ENCODE data around the gene HES3.

HES3 gene

GRCh38 chr1:6248161-6248776 is 4.3 kb downstream of the HES3 start:
- no peak overlapping the region for H3K9ac ChIP-seq (ENCODE audit: low read depth, low read length)
- no peaks in the 10 kb centered on the region for H3K9me3 ChIP-seq (ENCODE audit: insufficient read depth, low read depth, low read length)
- H3K4me3 ChIP-seq (ENCODE audit: low read length): peak overlapping the region; percentile 46; the same call in 1 of the 2 replicates
- H3K27me3 ChIP-seq (ENCODE audit: insufficient read depth, low read length): peaks cover 78% of the 10 kb centered on the region
- WGBS: 88% methylated on average over 14 of the region's 14 CpGs
- H3K4me1 ChIP-seq (ENCODE audit: insufficient read depth, low read length): peaks cover 6% of the 10 kb centered on the region; the same call in 1 of the 2 replicates
- H3K27ac ChIP-seq (ENCODE audit: low read depth, low read length): no peak overlapping the region
- H3K36me3 ChIP-seq (ENCODE audit: insufficient read depth, low read length): no peaks in the 10 kb centered on the region

- Histone ChIP-seq H3K9ac (ENCODE audit: low read depth, low read length) (no peak overlapping the region; the same call in 1 of the 2 replicates), H3K27ac (ENCODE audit: low read depth, low read length) (no peak overlapping the region), H3K36me3 (ENCODE audit: insufficient read depth, low read length) (no peaks in the 10 kb centered on the region), H3K4me3 (ENCODE audit: low read length) (peak overlapping the region; percentile 46), H3K4me1 (ENCODE audit: insufficient read depth, low read length) (peaks cover 3% of the 10 kb centered on the region; the same call in 1 of the 2 replicates), H3K27me3 (ENCODE audit: insufficient read depth, low read length) (peaks cover 69% of the 10 kb centered on the region), H3K9me3 (ENCODE audit: insufficient read depth, low read depth, low read length) (no peaks in the 10 kb centered on the region)
- 6% methylated on average over 96 of the region's 96 CpGs for WGBS
Observed at GRCh38 chr1:6248932-6249738, 5.2 kb downstream of the HES3 start.

- Histone ChIP-seq H3K27me3 (ENCODE audit: insufficient read depth, low read length) (peaks cover 63% of the 10 kb centered on the region), H3K9me3 (ENCODE audit: insufficient read depth, low read depth, low read length) (no peaks in the 10 kb centered on the region), H3K9ac (ENCODE audit: low read depth, low read length) (no peak overlapping the region; the same call in 1 of the 2 replicates), H3K4me1 (ENCODE audit: insufficient read depth, low read length) (peaks cover 3% of the 10 kb centered on the region; the same call in 1 of the 2 replicates), H3K27ac (ENCODE audit: low read depth, low read length) (no peak overlapping the region), H3K4me3 (ENCODE audit: low read length) (peak overlapping the region; percentile 38; the same call in 1 of the 2 replicates), H3K36me3 (ENCODE audit: insufficient read depth, low read length) (no peaks in the 10 kb centered on the region)
- WGBS: 21% methylated on average over 71 of the region's 71 CpGs
Observed at GRCh38 chr1:6249739-6250689, 6.0 kb downstream of the HES3 start.

- Histone ChIP-seq H3K4me3 (ENCODE audit: low read length) (no peak overlapping the region), H3K27ac (ENCODE audit: low read depth, low read length) (no peak overlapping the region), H3K9me3 (ENCODE audit: insufficient read depth, low read depth, low read length) (no peaks in the 10 kb centered on the region), H3K36me3 (ENCODE audit: insufficient read depth, low read length) (no peaks in the 10 kb centered on the region), H3K9ac (ENCODE audit: low read depth, low read length) (no peak overlapping the region), H3K27me3 (ENCODE audit: insufficient read depth, low read length) (peaks cover 57% of the 10 kb centered on the region), H3K4me1 (ENCODE audit: insufficient read depth, low read length) (peaks cover 3% of the 10 kb centered on the region; the same call in 1 of the 2 replicates)
- WGBS: 93% methylated on average over 19 of the region's 19 CpGs
Observed at GRCh38 chr1:6251233-6251632, 7.3 kb downstream of the HES3 start.

- H3K4me1 ChIP-seq (ENCODE audit: insufficient read depth, low read length): peaks cover 2% of the 10 kb centered on the region; the same call in 1 of the 2 replicates
- no peaks in the 10 kb centered on the region for H3K9me3 ChIP-seq (ENCODE audit: insufficient read depth, low read depth, low read length)
- H3K27me3 ChIP-seq (ENCODE audit: insufficient read depth, low read length): peaks cover 52% of the 10 kb centered on the region
- WGBS: 83% methylated on average over 15 of the region's 15 CpGs
- H3K9ac ChIP-seq (ENCODE audit: low read depth, low read length): no peak overlapping the region
- no peak overlapping the region for H3K4me3 ChIP-seq (ENCODE audit: low read length)
- H3K27ac ChIP-seq (ENCODE audit: low read depth, low read length): no peak overlapping the region
- no peaks in the 10 kb centered on the region for H3K36me3 ChIP-seq (ENCODE audit: insufficient read depth, low read length)
Observed at GRCh38 chr1:6251681-6252373, 7.8 kb downstream of the HES3 start.

- Histone ChIP-seq H3K27ac (ENCODE audit: low read depth, low read length) (no peak overlapping the region), H3K4me3 (ENCODE audit: low read length) (no peak overlapping the region), H3K9ac (ENCODE audit: low read depth, low read length) (no peak overlapping the region), H3K36me3 (ENCODE audit: insufficient read depth, low read length) (no peaks in the 10 kb centered on the region), H3K27me3 (ENCODE audit: insufficient read depth, low read length) (peaks cover 47% of the 10 kb centered on the region), H3K9me3 (ENCODE audit: insufficient read depth, low read depth, low read length) (no peaks in the 10 kb centered on the region), H3K4me1 (ENCODE audit: insufficient read depth, low read length) (no peaks in the 10 kb centered on the region; the same call in 1 of the 2 replicates)
- 84% methylated on average over 4 of the region's 4 CpGs for WGBS
Observed at GRCh38 chr1:6252374-6252710, 8.4 kb downstream of the HES3 start.

- Histone ChIP-seq H3K27me3 (ENCODE audit: insufficient read depth, low read length) (peaks cover 42% of the 10 kb centered on the region), H3K9ac (ENCODE audit: low read depth, low read length) (no peak overlapping the region), H3K9me3 (ENCODE audit: insufficient read depth, low read depth, low read length) (no peaks in the 10 kb centered on the region), H3K27ac (ENCODE audit: low read depth, low read length) (no peak overlapping the region), H3K36me3 (ENCODE audit: insufficient read depth, low read length) (no peaks in the 10 kb centered on the region), H3K4me1 (ENCODE audit: insufficient read depth, low read length) (no peaks in the 10 kb centered on the region; the same call in 1 of the 2 replicates), H3K4me3 (ENCODE audit: low read length) (no peak overlapping the region)
- WGBS: 95% methylated on average over 9 of the region's 9 CpGs
Observed at GRCh38 chr1:6253380-6253779, 9.4 kb downstream of the HES3 start.

- Histone ChIP-seq H3K4me1 (ENCODE audit: insufficient read depth, low read length) (no peaks in the 10 kb centered on the region), H3K4me3 (ENCODE audit: low read length) (no peak overlapping the region), H3K36me3 (ENCODE audit: insufficient read depth, low read length) (no peaks in the 10 kb centered on the region), H3K9me3 (ENCODE audit: insufficient read depth, low read depth, low read length) (no peaks in the 10 kb centered on the region), H3K9ac (ENCODE audit: low read depth, low read length) (no peak overlapping the region), H3K27me3 (ENCODE audit: insufficient read depth, low read length) (peaks cover 42% of the 10 kb centered on the region), H3K27ac (ENCODE audit: low read depth, low read length) (no peak overlapping the region)
- 93% methylated on average over 16 of the region's 16 CpGs for WGBS
Observed at GRCh38 chr1:6254691-6255090, 10.7 kb downstream of the HES3 start.

- H3K27me3 ChIP-seq (ENCODE audit: insufficient read depth, low read length): peaks cover 32% of the 10 kb centered on the region
- no peak overlapping the region for H3K27ac ChIP-seq (ENCODE audit: low read depth, low read length)
- no peak overlapping the region for H3K9ac ChIP-seq (ENCODE audit: low read depth, low read length)
- no peaks in the 10 kb centered on the region for H3K4me1 ChIP-seq (ENCODE audit: insufficient read depth, low read length)
- H3K9me3 ChIP-seq (ENCODE audit: insufficient read depth, low read depth, low read length): no peaks in the 10 kb centered on the region
- H3K36me3 ChIP-seq (ENCODE audit: insufficient read depth, low read length): no peaks in the 10 kb centered on the region
- no peak overlapping the region for H3K4me3 ChIP-seq (ENCODE audit: low read length)
- 91% methylated on average over 13 of the region's 13 CpGs for WGBS
Observed at GRCh38 chr1:6256645-6257044, 12.7 kb downstream of the HES3 start.

GRCh38 chr1:6257541-6258069 is 13.6 kb downstream of the HES3 start:
- 94% methylated on average over 8 of the region's 8 CpGs for WGBS
- no peak overlapping the region for H3K9ac ChIP-seq (ENCODE audit: low read depth, low read length)
- H3K27ac ChIP-seq (ENCODE audit: low read depth, low read length): no peak overlapping the region
- peaks cover 34% of the 10 kb centered on the region for H3K27me3 ChIP-seq (ENCODE audit: insufficient read depth, low read length)
- H3K36me3 ChIP-seq (ENCODE audit: insufficient read depth, low read length): no peaks in the 10 kb centered on the region
- no peaks in the 10 kb centered on the region for H3K9me3 ChIP-seq (ENCODE audit: insufficient read depth, low read depth, low read length)
- no peaks in the 10 kb centered on the region for H3K4me1 ChIP-seq (ENCODE audit: insufficient read depth, low read length)
- no peak overlapping the region for H3K4me3 ChIP-seq (ENCODE audit: low read length)

Measured in HUES64 (cell line).